PC-9 (cell line): ENCODE results near the gene EXOC4.

ENCODE experiments used
- CTCF ChIP-seq: fragments of 200-600 bp; sonication (generic); conservative IDR thresholded peaks from 2 replicates; pipeline ENCODE4 v1.6.1; 2017; ENCODE audit warnings: mixed run types, antibody characterized with exemption, mild to moderate bottlenecking, moderate library complexity
- EZH2 ChIP-seq: fragments of 200-600 bp; sonication (generic); IDR thresholded peaks from 2 replicates; pipeline ENCODE4 v1.8.0; 2017; ENCODE audit warnings: antibody characterized with exemption, low read depth

DNA sequence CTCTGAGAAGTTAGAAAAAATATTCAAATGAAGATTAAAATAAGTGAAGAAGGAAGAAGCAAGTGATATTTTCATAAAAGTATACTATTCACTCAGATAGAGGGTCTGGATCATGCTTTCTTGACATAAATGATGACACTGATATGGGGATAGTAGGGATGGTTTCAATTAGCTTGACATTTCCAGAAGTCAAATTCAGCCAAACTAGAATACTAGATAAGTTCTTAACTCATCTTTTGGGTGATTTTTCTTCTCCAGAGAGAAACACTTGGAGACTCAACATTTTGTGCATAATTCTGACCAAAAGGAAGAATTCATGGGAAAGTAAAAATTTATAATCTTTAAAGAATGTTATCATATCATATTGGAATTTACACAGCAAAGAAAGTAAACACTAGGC, 722.3 kb downstream of the EXOC4 start:
- TF ChIP-seq CTCF (no peak), EZH2 (no peak)
